GM12878 (cell line): ENCODE results near the gene SLC25A33. TPM values are rescaled to one million over a fixed set of nuclear protein-coding genes. Genes with fewer than 3 reads are reported as not detected.
A peak's percentile ranks its signal among the peaks of the same experiment; 100 is the strongest.

Experiments
- ASH2L ChIP-seq: fragments of 300-600, 200-600 bp; sonication (generic); IDR thresholded peaks from 2 replicates; pipeline ENCODE4 v1.6.1; 2017; ENCODE audit warnings: low read depth, mild to moderate bottlenecking, borderline replicate concordance
- BCL11A ChIP-seq: IDR thresholded peaks from 2 replicates; pipeline ENCODE4 v1.6.1; 2011; ENCODE audit warnings: low read depth, low read length
- BHLHE40 ChIP-seq, 2 experiments: fragments of 450-650 bp in 1 of 2; IDR thresholded peaks; 2 replicates each; pipeline ENCODE4 v1.6.1; 2011 to 2017; ENCODE audit warnings: low read depth in 2 of 2, borderline replicate concordance in 1 of 2, improper control_type of control experiment in 1 of 2, low read length in 1 of 2, mild to moderate bottlenecking in 1 of 2
- BRCA1 ChIP-seq: IDR thresholded peaks from 2 replicates; pipeline ENCODE4 v1.6.1; 2011; ENCODE audit warnings: low read depth, low read length, improper control_type of control experiment
- CHD2 ChIP-seq: IDR thresholded peaks from 2 replicates; pipeline ENCODE4 v1.6.1; 2011; ENCODE audit warnings: low read depth, low read length, improper control_type of control experiment, borderline replicate concordance
- HCFC1 ChIP-seq: fragments of 150-350 bp; IDR thresholded peaks from 2 replicates; pipeline ENCODE4 v1.6.1; 2014; ENCODE audit warnings: low read length
- NBN ChIP-seq: fragments of 450-650 bp; IDR thresholded peaks from 2 replicates; pipeline ENCODE4 v1.6.1; 2016
- NFYA ChIP-seq: IDR thresholded peaks from 2 replicates; pipeline ENCODE4 v1.6.1; 2011; ENCODE audit warnings: low read depth, mild to moderate bottlenecking, low read length, improper control_type of control experiment, borderline replicate concordance
- NR2F1 ChIP-seq: fragments of 450-650 bp; conservative IDR thresholded peaks from 2 replicates; pipeline ENCODE4 v1.6.1; 2017; ENCODE audit warnings: mild to moderate bottlenecking
- POLR2A ChIP-seq: IDR thresholded peaks from 2 replicates; pipeline ENCODE4 v1.6.1; 2011; ENCODE audit warnings: low read depth, mild to moderate bottlenecking, low read length
- POU2F2 ChIP-seq: IDR thresholded peaks from 3 replicates; pipeline ENCODE4 v1.6.1; 2011; ENCODE audit warnings: low read depth, mild to moderate bottlenecking, low read length, borderline replicate concordance
- RB1 ChIP-seq: fragments of 450-650 bp; formaldehyde crosslinking; IDR thresholded peaks from 2 replicates; pipeline ENCODE4 v1.6.1; 2017; ENCODE audit warnings: mild to moderate bottlenecking, borderline replicate concordance
- RELA ChIP-seq: fragments of 450-650 bp; IDR thresholded peaks from 2 replicates; pipeline ENCODE4 v1.8.0; 2014; ENCODE audit warnings: borderline replicate concordance; ENCODE audit not compliant: partially characterized antibody
- SMAD5 ChIP-seq: IDR thresholded peaks from 2 replicates; pipeline ENCODE4 v1.6.1; 2016; ENCODE audit warnings: antibody characterized with exemption, low read depth
- SREBF1 ChIP-seq: IDR thresholded peaks from 2 replicates; pipeline ENCODE4 v1.6.1; 2012; ENCODE audit warnings: mild to moderate bottlenecking, low read length
- STAT3 ChIP-seq: IDR thresholded peaks from 2 replicates; pipeline ENCODE4 v1.6.1; 2011; ENCODE audit warnings: low read depth, low read length, improper control_type of control experiment
- SUPT20H ChIP-seq: IDR thresholded peaks from 2 replicates; pipeline ENCODE4 v1.6.1; 2011; ENCODE audit warnings: low read depth, mild to moderate bottlenecking, low read length, moderate library complexity, borderline replicate concordance; ENCODE audit not compliant: control insufficient read depth
- TBL1XR1 ChIP-seq: IDR thresholded peaks from 2 replicates; pipeline ENCODE4 v1.6.1; 2012; ENCODE audit warnings: low read depth, low read length, improper control_type of control experiment
- ZBED1 ChIP-seq: IDR thresholded peaks from 2 replicates; pipeline ENCODE4 v1.6.1; 2016; ENCODE audit warnings: borderline replicate concordance
- ZBTB40 ChIP-seq: fragments of 450-650 bp; IDR thresholded peaks from 2 replicates; pipeline ENCODE4 v1.6.1; 2016; ENCODE audit warnings: mild to moderate bottlenecking, moderate library complexity, borderline replicate concordance
- ZNF274 ChIP-seq: IDR thresholded peaks from one replicate; pipeline ENCODE4 v1.8.0; 2011; ENCODE audit not compliant: insufficient read length, insufficient read depth
- ZZZ3 ChIP-seq: IDR thresholded peaks from 2 replicates; pipeline ENCODE4 v1.6.1; 2011; ENCODE audit warnings: low read depth; ENCODE audit not compliant: control insufficient read depth, insufficient read length
- polyA plus RNA-seq, 11 experiments: library from polyadenylated mRNA; depleted of rRNA in 4 of 11; unstranded in 6 of 11; stranded (reverse) in 5 of 11; fragments of >200 nt; fragmentation: Nextera tagmentation in 4 of 11; fragmentation: Illumina TruSeq in 1 of 11; extraction: Ambion mirVana in 4 of 11; extraction: Trizol in 1 of 11; gene quantifications; 1 replicate in 1 of 11; 2 replicates in 10 of 11; pipeline versions ENCODE4 v1.2.1 to v1.2.3, GENCODE V29; 2011 to 2016; ENCODE audit warnings: inconsistent platforms in 2 of 11, missing spikeins in 2 of 11, low read depth in 1 of 11
- total RNA-seq, 4 experiments: library from RNA; depleted of rRNA in 3 of 4; stranded (reverse); fragments of >200 nt in 3 of 4; fragmentation: Illumina TruSeq in 1 of 4; extraction: Trizol in 1 of 4; gene quantifications; 2 replicates each; pipeline versions ENCODE4 v1.2.1 to v1.2.3, GENCODE V29; 2013 to 2021
- TF ChIP-seq, protein P1 (sequence below): IDR thresholded peaks from 2 replicates; pipeline ENCODE4 v1.6.1; 2012; ENCODE audit warnings: low read depth, low read length, improper control_type of control experiment
- TF ChIP-seq, protein P2 (sequence below): fragments of 450-650 bp; IDR thresholded peaks from 2 replicates; pipeline ENCODE4 v1.6.1; 2016; ENCODE audit warnings: mild to moderate bottlenecking
- TF ChIP-seq, protein P3 (sequence below): fragments of 450-650 bp; IDR thresholded peaks from 2 replicates; pipeline ENCODE4 v1.6.1; 2017; ENCODE audit warnings: borderline replicate concordance

SLC25A33 gene
- total and polyA plus RNA-seq, 10 of the 15 experiments (the other 5 are each of a cell fraction or from before 2014, with no cell fraction given), result 1.7 to 11.2 (median 8.4) TPM

GRCh38 chr1:9626201-9626608, 86.9 kb downstream of the SLC25A33 start (continued):
- TF ChIP-seq RELA (peak; percentile 99), SREBF1 (no peak), STAT3 (no peak), BHLHE40 (IDR thresholded peaks at IDR 0.05; ENCODE audit: borderline replicate concordance in 1 of 2, low read depth in 2 of 2, low read length in 1 of 2) (0 out of 4 replicates have a peak, but pooled peaks of 1 of the 2 experiments have one; percentile 5), NR2F1 (0 out of 2 replicates have a peak, but pooled peaks have one; percentile 92), SMAD5 (no peak), ZBED1 (peak; percentile 47; the same call in 1 of the 2 replicates), TBL1XR1 (peak; percentile 94), BRCA1 (no peak), SUPT20H (no peak), ASH2L (no peak), POU2F2 (peak; percentile 76; the same call in 2 of the 3 replicates), BCL11A (peak; percentile 92), ZNF274 (no peak), POLR2A (peak; percentile 51; the same call in 1 of the 2 replicates), RB1 (no peak), ZZZ3 (no peak), ZBTB40 (peak; percentile 19; the same call in 1 of the 2 replicates), NBN (peak; percentile 41), HCFC1 (no peak), CHD2 (peak; percentile 43; the same call in 1 of the 2 replicates), NFYA (no peak)
- TF ChIP-seq, protein P1, sequence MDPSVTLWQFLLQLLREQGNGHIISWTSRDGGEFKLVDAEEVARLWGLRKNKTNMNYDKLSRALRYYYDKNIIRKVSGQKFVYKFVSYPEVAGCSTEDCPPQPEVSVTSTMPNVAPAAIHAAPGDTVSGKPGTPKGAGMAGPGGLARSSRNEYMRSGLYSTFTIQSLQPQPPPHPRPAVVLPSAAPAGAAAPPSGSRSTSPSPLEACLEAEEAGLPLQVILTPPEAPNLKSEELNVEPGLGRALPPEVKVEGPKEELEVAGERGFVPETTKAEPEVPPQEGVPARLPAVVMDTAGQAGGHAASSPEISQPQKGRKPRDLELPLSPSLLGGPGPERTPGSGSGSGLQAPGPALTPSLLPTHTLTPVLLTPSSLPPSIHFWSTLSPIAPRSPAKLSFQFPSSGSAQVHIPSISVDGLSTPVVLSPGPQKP, result no peak
- TF ChIP-seq, protein P2, sequence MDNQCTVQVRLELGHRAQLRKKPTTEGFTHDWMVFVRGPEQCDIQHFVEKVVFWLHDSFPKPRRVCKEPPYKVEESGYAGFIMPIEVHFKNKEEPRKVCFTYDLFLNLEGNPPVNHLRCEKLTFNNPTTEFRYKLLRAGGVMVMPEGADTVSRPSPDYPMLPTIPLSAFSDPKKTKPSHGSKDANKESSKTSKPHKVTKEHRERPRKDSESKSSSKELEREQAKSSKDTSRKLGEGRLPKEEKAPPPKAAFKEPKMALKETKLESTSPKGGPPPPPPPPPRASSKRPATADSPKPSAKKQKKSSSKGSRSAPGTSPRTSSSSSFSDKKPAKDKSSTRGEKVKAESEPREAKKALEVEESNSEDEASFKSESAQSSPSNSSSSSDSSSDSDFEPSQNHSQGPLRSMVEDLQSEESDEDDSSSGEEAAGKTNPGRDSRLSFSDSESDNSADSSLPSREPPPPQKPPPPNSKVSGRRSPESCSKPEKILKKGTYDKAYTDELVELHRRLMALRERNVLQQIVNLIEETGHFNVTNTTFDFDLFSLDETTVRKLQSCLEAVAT, result no peak; the same call in 1 of the 2 replicates
- TF ChIP-seq, protein P3, sequence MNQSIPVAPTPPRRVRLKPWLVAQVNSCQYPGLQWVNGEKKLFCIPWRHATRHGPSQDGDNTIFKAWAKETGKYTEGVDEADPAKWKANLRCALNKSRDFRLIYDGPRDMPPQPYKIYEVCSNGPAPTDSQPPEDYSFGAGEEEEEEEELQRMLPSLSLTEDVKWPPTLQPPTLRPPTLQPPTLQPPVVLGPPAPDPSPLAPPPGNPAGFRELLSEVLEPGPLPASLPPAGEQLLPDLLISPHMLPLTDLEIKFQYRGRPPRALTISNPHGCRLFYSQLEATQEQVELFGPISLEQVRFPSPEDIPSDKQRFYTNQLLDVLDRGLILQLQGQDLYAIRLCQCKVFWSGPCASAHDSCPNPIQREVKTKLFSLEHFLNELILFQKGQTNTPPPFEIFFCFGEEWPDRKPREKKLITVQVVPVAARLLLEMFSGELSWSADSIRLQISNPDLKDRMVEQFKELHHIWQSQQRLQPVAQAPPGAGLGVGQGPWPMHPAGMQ, result no peak
